GM19043 (cell line): Measurements from ENCODE around the gene AFF3.
"Not testable (repeated sequence)": the region's sequence is repeated elsewhere in the genome, so short reads cannot be mapped to it uniquely, and the experiment has no call there.

Experiments
- ATAC-seq: cut with Tn5 transposase; IDR thresholded peaks from one replicate; pipeline ENCODE4 v1.9.1; 2021; ENCODE audit warnings: low read depth; ENCODE audit not compliant: unreplicated experiment

The AFF3 gene

GRCh38 chr2:99543247-99543646 lies 599.1 kb downstream of the AFF3 start:
- no peak for ATAC-seq

- no peak for ATAC-seq
Measured at GRCh38 chr2:99537910-99538485, 604.4 kb downstream of the AFF3 start.

- no peak for ATAC-seq
Measured at GRCh38 chr2:99524056-99524455, 618.3 kb downstream of the AFF3 start.

- ATAC-seq = no peak
Measured at GRCh38 chr2:99522157-99522556, 620.2 kb downstream of the AFF3 start.

- ATAC-seq = no peak
Measured at GRCh38 chr2:99520813-99521212, 621.6 kb downstream of the AFF3 start.

- no peak for ATAC-seq
Measured at GRCh38 chr2:99520195-99520594, 622.2 kb downstream of the AFF3 start.

- no peak for ATAC-seq
Measured at GRCh38 chr2:99514357-99514756, 628.0 kb downstream of the AFF3 start.

- ATAC-seq = no peak
Measured at GRCh38 chr2:99512181-99512591, 630.2 kb downstream of the AFF3 start.

GRCh38 chr2:99509387-99509786 lies 633.0 kb downstream of the AFF3 start:
- ATAC-seq = no peak

- no peak for ATAC-seq
Measured at GRCh38 chr2:99507937-99508818, 634.2 kb downstream of the AFF3 start.

- ATAC-seq = no peak
Measured at GRCh38 chr2:99504844-99505584, 637.4 kb downstream of the AFF3 start.

- not testable (repeated sequence) for ATAC-seq
Measured at GRCh38 chr2:99503662-99504416, 638.6 kb downstream of the AFF3 start.

- no peak for ATAC-seq
Measured at GRCh38 chr2:99496021-99496420, 646.4 kb downstream of the AFF3 start.
